GM12878 (cell line): ENCODE measurements around the gene ARMC9. TPM values are rescaled to one million over a fixed set of nuclear protein-coding genes. Genes with fewer than 3 reads are reported as not detected.

ENCODE experiments used
- ATAC-seq: fragments of 200-7000 bp; cut with Tn5 transposase; 3 replicates; pipeline ENCODE4 v1.9.1; 2020; ENCODE audit warnings: mild to moderate bottlenecking, moderate library complexity
- BruUV-seq: library from RNA; stranded (reverse); fragments of 400-500 nt; replicated peaks from 2 replicates; lab custom pipeline; 2021; lab: Mats Ljungman, UMichigan
- CTCF ChIA-PET: fragments of 300-600 bp; sonication (Branson Sonifier 250); formaldehyde crosslinking; extraction: SDS; loops from one replicate; lab custom pipeline; 2021; ENCODE audit warnings: inconsistent platforms; lab: Yijun Ruan, JAX
- POLR2A ChIA-PET: fragments of 350-600 bp; formaldehyde crosslinking; extraction: SDS; loops from one replicate; lab custom pipeline; 2021; ENCODE audit warnings: inconsistent platforms; lab: Charles Lee
- RAD21 ChIA-PET: fragments of 300-600 bp; sonication (Branson Sonifier 250); formaldehyde crosslinking; loops from one replicate; lab custom pipeline; 2023; ENCODE audit warnings: antibody characterized with exemption; ENCODE audit not compliant: unreplicated experiment; lab: Charles Lee
- SMC1A ChIA-PET: fragments of 300-600 bp; sonication (Branson Sonifier 250); formaldehyde crosslinking; loops from one replicate; lab custom pipeline; 2023; ENCODE audit not compliant: unreplicated experiment, uncharacterized antibody; lab: Charles Lee
- DNase-seq: peaks from one replicate; pipeline ENCODE4 v3.0.0-alpha.2; 2011; ENCODE audit warnings: low read depth, low spot score
- FAIRE-seq: peaks from 3 replicates; lab custom pipeline; 2011; peaks lifted over from hg19 to GRCh38; lab: Jason Lieb, UNC
- H2AFZ ChIP-seq: 2 replicates; pipeline ENCODE4 v1.6.0; 2011; ENCODE audit warnings: low read depth, low read length, control low read depth; ENCODE audit not compliant: control insufficient read depth
- H3K27ac ChIP-seq: 2 replicates; pipeline ENCODE4 v1.5.1; 2011; ENCODE audit warnings: control low read depth; ENCODE audit not compliant: control insufficient read depth, insufficient read depth
- H3K27me3 ChIP-seq, 2 experiments: replicated peaks in 1 of 2; 2 replicates each; pipeline versions ENCODE4 v1.6.0 to v1.6.1; 2011; ENCODE audit warnings: low read length in 1 of 2; ENCODE audit not compliant: control insufficient read depth in 2 of 2, insufficient read depth in 2 of 2
- H3K36me3 ChIP-seq, 2 experiments: 2 replicates each; pipeline ENCODE4 v1.5.1; 2011; ENCODE audit warnings: low read length in 1 of 2; ENCODE audit not compliant: control insufficient read depth in 2 of 2, insufficient read depth in 2 of 2
- H3K4me1 ChIP-seq: 2 replicates; pipeline ENCODE4 v1.6.1; 2011; ENCODE audit warnings: mild to moderate bottlenecking, low read length, moderate library complexity, mixed read lengths; ENCODE audit not compliant: control insufficient read depth, insufficient read depth
- H3K4me2 ChIP-seq: 2 replicates; pipeline ENCODE4 v1.6.0; 2011; ENCODE audit warnings: control low read depth; ENCODE audit not compliant: control insufficient read depth, insufficient read depth
- H3K4me3 ChIP-seq: fragments of 200-600 bp; sonication (generic); 2 replicates; pipeline ENCODE4 v1.5.1; 2016
- H3K79me2 ChIP-seq: 2 replicates; pipeline ENCODE4 v1.6.0; 2011; ENCODE audit warnings: low read length; ENCODE audit not compliant: control insufficient read depth, insufficient read depth
- H3K9ac ChIP-seq: 2 replicates; pipeline ENCODE4 v1.8.0; 2011; ENCODE audit warnings: low read length, control low read depth, mixed read lengths; ENCODE audit not compliant: control insufficient read depth, insufficient read depth
- H3K9me3 ChIP-seq: replicated peaks from 3 replicates; pipeline ENCODE4 v1.5.1; 2011; ENCODE audit warnings: mild to moderate bottlenecking, low read length; ENCODE audit not compliant: control insufficient read depth, insufficient read depth
- H4K20me1 ChIP-seq: 2 replicates; pipeline ENCODE4 v1.6.0; 2011; ENCODE audit not compliant: control insufficient read depth, insufficient read depth
- ATF2 ChIP-seq: IDR thresholded peaks from 2 replicates; pipeline ENCODE4 v1.6.1; 2012; ENCODE audit warnings: low read length, inconsistent platforms
- E2F8 ChIP-seq: fragments of 450-650 bp; IDR thresholded peaks from 2 replicates; pipeline ENCODE4 v1.6.1; 2018; ENCODE audit warnings: mild to moderate bottlenecking, low read depth, moderate library complexity; ENCODE audit not compliant: partially characterized antibody
- IRF4 ChIP-seq: IDR thresholded peaks from 2 replicates; pipeline ENCODE4 v1.6.1; 2011; ENCODE audit warnings: low read depth, low read length
- PAX5 ChIP-seq: IDR thresholded peaks from 2 replicates; pipeline ENCODE4 v1.6.1; 2011; ENCODE audit warnings: low read depth, low read length, borderline replicate concordance
- SIX5 ChIP-seq: IDR thresholded peaks from 2 replicates; pipeline ENCODE4 v1.6.1; 2011; ENCODE audit warnings: mild to moderate bottlenecking, low read depth, low read length, moderate library complexity; ENCODE audit not compliant: severe bottlenecking
- TCF7 ChIP-seq: IDR thresholded peaks from 2 replicates; pipeline ENCODE4 v1.6.1; 2014; ENCODE audit warnings: antibody characterized with exemption, borderline replicate concordance
- WGBS: methylation state at CpG from one replicate; pipeline ENCODE4 v1.1.6; 2016; ENCODE audit warnings: low lambda C conversion rate; ENCODE audit not compliant: insufficient replicate concordance, insufficient coverage; ENCODE audit errors: missing lambda C conversion rate; 5-methylcytosine and 5-hydroxymethylcytosine counted together
- in situ Hi-C: fragments of 300-500 bp; cut with MboI; formaldehyde crosslinking; loops from 9 replicates; pipeline ENCODE4 v1.14.3; 2018; ENCODE audit warnings: mixed read lengths
- intact Hi-C: fragments of 100-400 bp; cut with micrococcal nuclease; formaldehyde crosslinking; loops from one replicate; pipeline ENCODE4 v1.14.2; 2022; ENCODE audit not compliant: unreplicated experiment
- polyA plus RNA-seq, 11 experiments: library from polyadenylated mRNA; depleted of rRNA in 4 of 11; unstranded in 6 of 11; stranded (reverse) in 5 of 11; fragments of >200 nt; fragmentation: Nextera tagmentation in 4 of 11; fragmentation: Illumina TruSeq in 1 of 11; extraction: Ambion mirVana in 4 of 11; extraction: Trizol in 1 of 11; gene quantifications; 1 replicate in 1 of 11; 2 replicates in 10 of 11; pipeline versions ENCODE4 v1.2.1 to v1.2.3, GENCODE V29; 2011 to 2016; ENCODE audit warnings: inconsistent platforms in 2 of 11, missing spikeins in 2 of 11, low read depth in 1 of 11
- total RNA-seq, 4 experiments: library from RNA; depleted of rRNA in 3 of 4; stranded (reverse); fragments of >200 nt in 3 of 4; fragmentation: Illumina TruSeq in 1 of 4; extraction: Trizol in 1 of 4; gene quantifications; 2 replicates each; pipeline versions ENCODE4 v1.2.1 to v1.2.3, GENCODE V29; 2013 to 2021

Gene ARMC9
- total and polyA plus RNA-seq, 10 of the 15 experiments (the other 5 are each of a cell fraction or from before 2014, with no cell fraction given): 3.8 to 21.8 (median 10.4) TPM

GRCh38 chr2:231318954-231319353 lies 120.5 kb downstream of the ARMC9 start:
- Histone ChIP-seq H4K20me1 (no peaks in the 10 kb centered on the region), H3K79me2 (no peaks in the 10 kb centered on the region), H3K4me1 (peaks cover 24% of the 10 kb centered on the region), H3K27me3 (no peaks in the 10 kb centered on the region), H2AFZ (no peak overlapping the region), H3K9ac (no peak overlapping the region), H3K4me3 (no peak overlapping the region), H3K4me2 (no peak overlapping the region), H3K27ac (no peak overlapping the region), H3K36me3 (no peaks in the 10 kb centered on the region), H3K9me3 (peaks cover 6% of the 10 kb centered on the region; the same call in 2 of the 3 replicates)
- intact Hi-C loops: no loop called here
- ChIA-PET CTCF (no interaction called here), POLR2A (no interaction called here), RAD21 (no interaction called here), SMC1A (interaction anchor here (0.7 to 1.0 kb wide), 2 partner anchors 13 to 43 kb away, joined by 3 read pairs; no protein-coding TSS in a partner anchor)
- 74% methylated on average over 2 of the region's 2 CpGs for WGBS
- BruUV-seq: no TSS peak
- FAIRE-seq: no peak
- DNase-seq: no peak
- in situ Hi-C loops: no loop called here
- ATAC-seq: no peak
- TF ChIP-seq SIX5 (no peak), E2F8 (no peak), TCF7 (no peak), IRF4 (no peak), ATF2 (no peak), PAX5 (no peak)
